BLaER1 treated with 17β-estradiol and CSF1 and Interleukin-3, amounts not matched to agents 10 nM and 100 nM (cell line): ENCODE measurements around the gene GYS2.

Experiments
- H3K27ac ChIP-seq, 11 experiments: shearing (Covaris generic); formaldehyde crosslinking; 2 replicates each; pipeline ENCODE4 v1.8.1; 2022
- H3K27me3 ChIP-seq, 11 experiments: shearing (Covaris generic); formaldehyde crosslinking; 2 replicates each; pipeline ENCODE4 v1.8.1; 2022
- H3K36me3 ChIP-seq, 11 experiments: shearing (Covaris generic); formaldehyde crosslinking; 2 replicates each; pipeline ENCODE4 v1.8.1; 2022
- H3K4me1 ChIP-seq, 10 experiments: shearing (Covaris generic); formaldehyde crosslinking; 2 replicates each; pipeline ENCODE4 v1.8.1; 2022
- H3K4me2 ChIP-seq, 11 experiments: shearing (Covaris generic); formaldehyde crosslinking; 2 replicates each; pipeline ENCODE4 v1.8.1; 2022
- H3K4me3 ChIP-seq, 10 experiments: shearing (Covaris generic); formaldehyde crosslinking; 2 replicates each; pipeline ENCODE4 v1.8.1; 2022
- H3K9ac ChIP-seq, 11 experiments: shearing (Covaris generic); formaldehyde crosslinking; 2 replicates each; pipeline ENCODE4 v1.8.1; 2022
- H3K9me3 ChIP-seq, 11 experiments: shearing (Covaris generic); formaldehyde crosslinking; replicated peaks in 1 of 11; 2 replicates each; pipeline ENCODE4 v1.8.1; 2022
- H4K20me1 ChIP-seq, 11 experiments: shearing (Covaris generic); formaldehyde crosslinking; 2 replicates each; pipeline ENCODE4 v1.8.1; 2022
- Cebpa-rat ChIP-seq, 11 experiments: shearing (Covaris generic); IDR thresholded peaks; 2 replicates each; pipeline ENCODE4 v1.8.1; 2022

The GYS2 gene

DNA sequence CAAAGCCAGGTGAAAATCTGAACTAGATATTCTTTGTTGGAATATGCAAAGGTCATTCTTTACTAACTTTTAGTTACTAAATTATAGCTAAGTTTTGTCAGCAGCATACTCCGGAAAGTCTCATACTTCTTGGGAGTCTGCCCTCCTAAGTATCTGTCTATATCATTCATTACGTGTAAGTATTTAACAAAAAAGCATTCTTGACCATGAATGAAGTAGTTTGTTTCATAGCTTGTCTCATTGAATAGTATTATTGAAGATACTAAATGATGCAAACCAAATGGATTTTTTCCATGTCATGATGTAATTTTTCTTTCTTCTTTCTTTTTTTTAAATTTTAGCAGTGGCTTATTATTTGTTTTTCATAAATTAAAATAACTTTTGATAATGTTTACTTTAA, 88.4 kb downstream of the GYS2 start:
- Histone ChIP-seq H3K4me3 (no peak overlapping the region), H3K4me2 (no peak overlapping the region), H3K9me3 (no peaks in the 10 kb centered on the region), H3K36me3 (peaks cover 44 to 82% (median 67%) of the 10 kb centered on the region in 11 experiments), H4K20me1 (peaks cover 0 to 8% (median 0%) of the 10 kb centered on the region in 11 experiments; a peak in 1 of 22 replicates), H3K27ac (no peak overlapping the region), H3K4me1 (no peaks in the 10 kb centered on the region), H3K9ac (no peak overlapping the region), H3K27me3 (no peaks in the 10 kb centered on the region)
- TF ChIP-seq Cebpa-rat (IDR thresholded peaks at IDR 0.05): no peak

GRCh38 chr12:21509768-21510167, 94.9 kb downstream of the GYS2 start:
- no peak for TF ChIP-seq Cebpa-rat (IDR thresholded peaks at IDR 0.05)
- Histone ChIP-seq H3K4me2 (no peak overlapping the region), H3K27me3 (no peaks in the 10 kb centered on the region), H3K4me1 (peaks cover 0 to 11% (median 0%) of the 10 kb centered on the region in 10 experiments; a peak in 1 of 20 replicates), H3K36me3 (peaks cover 57 to 74% (median 70%) of the 10 kb centered on the region in 11 experiments), H3K9ac (no peak overlapping the region), H3K9me3 (no peaks in the 10 kb centered on the region), H4K20me1 (peaks cover 0 to 40% (median 16%) of the 10 kb centered on the region in 11 experiments; a peak in 15 of 22 replicates), H3K27ac (no peak overlapping the region), H3K4me3 (no peak overlapping the region)

GRCh38 chr12:21507849-21508248, 96.8 kb downstream of the GYS2 start:
- peaks cover 43 to 66% (median 52%) of the 10 kb centered on the region in 11 experiments for H3K36me3 ChIP-seq
- peaks cover 10 to 21% (median 15%) of the 10 kb centered on the region in 10 experiments for H3K4me1 ChIP-seq
- no peak overlapping the region for H3K9ac ChIP-seq
- peaks cover 9 to 48% (median 34%) of the 10 kb centered on the region in 11 experiments; a peak in 18 of 22 replicates for H4K20me1 ChIP-seq
- no peaks in the 10 kb centered on the region for H3K9me3 ChIP-seq
- H3K4me2 ChIP-seq: no peak overlapping the region
- no peaks in the 10 kb centered on the region for H3K27me3 ChIP-seq
- no peak overlapping the region for H3K27ac ChIP-seq
- no peak overlapping the region for H3K4me3 ChIP-seq
- no peak for TF ChIP-seq Cebpa-rat (IDR thresholded peaks at IDR 0.05)

DNA sequence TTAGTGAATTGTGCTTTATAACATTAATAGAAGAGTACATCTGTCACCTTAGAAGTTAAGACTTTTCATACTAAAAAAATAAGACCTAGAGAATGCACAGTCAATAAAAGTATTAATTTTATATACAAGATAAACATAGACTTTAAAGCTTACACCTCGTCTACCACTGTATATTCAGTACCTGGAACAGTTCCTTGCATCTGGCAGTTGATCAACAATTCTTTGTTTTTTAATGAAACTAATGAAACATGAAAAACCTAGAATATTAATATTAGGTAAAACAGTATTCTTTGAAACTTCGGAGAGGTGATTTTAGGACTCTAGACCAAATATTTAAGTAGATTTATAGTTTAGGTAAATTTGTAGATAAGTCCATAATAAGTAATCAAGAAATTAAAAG, 98.8 kb downstream of the GYS2 start:
- peaks cover 15 to 27% (median 20%) of the 10 kb centered on the region in 10 experiments for H3K4me1 ChIP-seq
- H3K9me3 ChIP-seq: no peaks in the 10 kb centered on the region
- H3K36me3 ChIP-seq: peaks cover 26 to 49% (median 34%) of the 10 kb centered on the region in 11 experiments
- no peaks in the 10 kb centered on the region for H3K27me3 ChIP-seq
- no peak overlapping the region for H3K4me2 ChIP-seq
- no peak for TF ChIP-seq Cebpa-rat (IDR thresholded peaks at IDR 0.05)
- H3K9ac ChIP-seq: no peak overlapping the region
- no peak overlapping the region for H3K4me3 ChIP-seq
- no peak overlapping the region for H3K27ac ChIP-seq
- H4K20me1 ChIP-seq: peaks cover 9 to 54% (median 39%) of the 10 kb centered on the region in 11 experiments; a peak in 18 of 22 replicates

DNA sequence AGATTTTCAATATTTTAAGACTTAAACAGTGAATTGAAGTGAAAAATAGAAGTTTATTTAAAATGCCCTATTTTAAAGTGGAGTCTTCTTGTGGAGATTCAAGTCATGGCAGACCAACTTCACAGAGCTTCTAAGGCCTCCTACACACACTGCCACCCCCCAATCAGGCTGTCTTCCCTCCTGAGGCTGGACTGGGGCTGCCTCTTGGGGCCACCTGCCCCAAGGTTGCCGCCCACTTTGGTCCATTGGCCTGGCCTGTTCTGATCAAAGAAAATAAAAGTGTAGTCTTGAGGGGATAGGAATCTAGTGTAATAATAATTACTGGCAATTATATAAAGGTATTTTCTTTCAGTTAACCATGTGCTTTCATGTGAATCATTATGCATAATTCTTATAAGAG, 101.8 kb downstream of the GYS2 start:
- peak overlapping the region; percentile 75 to 96 (median 90) for H3K4me2 ChIP-seq

DNA sequence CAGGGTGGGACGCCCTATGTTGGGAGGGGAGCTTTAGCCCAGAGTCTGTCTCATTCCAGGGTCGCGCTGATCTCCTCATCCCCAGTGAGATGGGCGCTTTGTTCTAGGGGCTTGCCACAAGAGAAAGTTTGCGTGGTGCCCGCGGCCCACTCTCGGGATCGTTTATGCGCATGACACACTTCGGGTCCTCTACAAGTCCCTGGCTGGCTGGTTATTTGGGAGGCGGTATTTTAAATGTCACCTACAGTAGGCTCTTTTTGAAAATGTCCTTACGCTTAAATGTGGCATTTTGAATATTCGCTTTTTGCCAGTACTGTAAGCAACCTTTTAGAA, 102.5 kb downstream of the GYS2 start:
- Histone ChIP-seq H3K27ac (peak overlapping the region; percentile 87 to 95 (median 92)), H3K4me1 (peaks cover 27 to 52% (median 35%) of the 10 kb centered on the region in 10 experiments), H3K9me3 (no peaks in the 10 kb centered on the region), H3K4me2 (peak overlapping the region; percentile 75 to 96 (median 90)), H3K9ac (peak overlapping the region; percentile 91 to 96 (median 94)), H3K36me3 (peaks cover 19 to 35% (median 21%) of the 10 kb centered on the region in 11 experiments), H3K4me3 (peak overlapping the region; percentile 89 to 98 (median 97)), H3K27me3 (no peaks in the 10 kb centered on the region), H4K20me1 (peaks cover 9 to 47% (median 39%) of the 10 kb centered on the region in 11 experiments; a peak in 18 of 22 replicates)
- no peak for TF ChIP-seq Cebpa-rat (IDR thresholded peaks at IDR 0.05)

More for the DNA sequence above, 101.8 kb downstream of the GYS2 start:
- Histone ChIP-seq H3K36me3 (peaks cover 15 to 35% (median 21%) of the 10 kb centered on the region in 11 experiments), H3K9ac (peak overlapping the region; percentile 91 to 96 (median 94); a peak in 21 of 22 replicates), H3K4me3 (peak overlapping the region; percentile 89 to 98 (median 97); a peak in 18 of 20 replicates), H3K27me3 (no peaks in the 10 kb centered on the region), H3K27ac (peak overlapping the region in 3 of 11 experiments; percentile 91 to 93 (median 92); a peak in 3 of 22 replicates), H4K20me1 (peaks cover 9 to 53% (median 39%) of the 10 kb centered on the region in 11 experiments; a peak in 18 of 22 replicates), H3K9me3 (no peaks in the 10 kb centered on the region), H3K4me1 (peaks cover 27 to 52% (median 35%) of the 10 kb centered on the region in 10 experiments)
- TF ChIP-seq Cebpa-rat (IDR thresholded peaks at IDR 0.05): no peak

DNA sequence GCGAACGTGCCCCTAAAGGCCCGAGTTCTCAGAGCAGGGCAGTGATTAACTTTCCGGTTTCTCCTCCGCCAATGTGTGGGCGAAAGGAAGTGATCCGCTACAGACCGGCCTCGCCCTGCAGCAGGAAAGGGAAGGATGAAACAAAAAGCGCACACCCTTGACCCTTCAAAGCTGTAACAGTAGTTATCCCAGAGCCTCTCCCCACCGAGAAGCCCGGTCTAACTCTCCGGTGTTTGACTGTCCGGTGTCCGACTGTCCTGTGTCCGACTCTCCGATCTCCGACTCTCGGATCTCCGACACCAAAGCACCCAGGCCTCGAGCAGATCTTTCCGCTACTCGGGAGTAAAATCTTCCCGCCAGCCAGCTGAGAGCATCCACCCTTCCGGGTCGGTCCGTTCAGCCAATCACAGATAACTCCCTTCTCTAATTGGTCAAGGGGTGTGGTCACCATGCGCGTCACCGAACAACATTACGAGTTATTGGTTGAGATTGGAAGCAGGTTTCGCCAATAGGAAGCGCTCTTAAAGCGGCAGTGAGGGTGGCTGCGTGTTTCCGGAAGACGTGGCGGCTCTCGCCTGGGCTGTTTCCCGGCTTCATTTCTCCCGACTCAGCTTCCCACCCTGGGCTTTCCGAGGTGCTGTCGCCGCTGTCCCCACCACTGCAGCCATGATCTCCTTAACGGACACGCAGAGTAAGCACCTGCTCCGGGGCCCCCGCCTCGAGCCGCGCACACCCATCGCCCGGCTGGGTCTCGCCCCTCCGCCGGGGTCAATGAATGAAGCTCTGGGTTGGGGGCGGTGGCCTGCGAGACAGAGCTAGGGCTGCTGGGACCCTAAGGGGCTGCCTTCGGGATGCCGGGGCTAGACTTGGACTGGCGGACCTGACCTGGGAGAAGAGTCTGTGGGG, 103.1 kb downstream of the GYS2 start, which contains the start of the genes GOLT1B and RECQL:
TSS of gene GOLT1B (plus strand) at position 532 of the 906 bp plus-strand sequence. CDS start at position 667, 135 bp downstream.
TSS of gene RECQL (minus strand) at position 378 of the 906 bp plus-strand sequence. CDS start 2,065 bp downstream, outside the sequence.
- peaks cover 27 to 52% (median 35%) of the 10 kb centered on the region in 10 experiments for H3K4me1 ChIP-seq
- peak within 1 kb of the TSS; percentile 87 to 95 (median 92) for H3K27ac ChIP-seq
- H3K9ac ChIP-seq: peak within 1 kb of the TSS; percentile 91 to 96 (median 94)
- peaks cover 25 to 41% (median 27%) of the 10 kb centered on the region in 11 experiments for H3K36me3 ChIP-seq
- peaks cover 9 to 44% (median 39%) of the 10 kb centered on the region in 11 experiments; a peak in 18 of 22 replicates for H4K20me1 ChIP-seq
- no peaks in the 10 kb centered on the region for H3K9me3 ChIP-seq
- H3K27me3 ChIP-seq: no peaks in the 10 kb centered on the region
- H3K4me3 ChIP-seq: peak within 1 kb of the TSS; percentile 89 to 98 (median 97)
- TF ChIP-seq Cebpa-rat (IDR thresholded peaks at IDR 0.05): no peak
- peak within 1 kb of the TSS; percentile 87 to 99 (median 93) for H3K4me2 ChIP-seq

GRCh38 chr12:21500786-21501257, 103.8 kb downstream of the GYS2 start:
- Histone ChIP-seq H3K9me3 (no peaks in the 10 kb centered on the region), H4K20me1 (peaks cover 5 to 38% (median 34%) of the 10 kb centered on the region in 11 experiments; a peak in 18 of 22 replicates), H3K4me1 (peaks cover 27 to 52% (median 35%) of the 10 kb centered on the region in 10 experiments), H3K27me3 (no peaks in the 10 kb centered on the region), H3K36me3 (peaks cover 32 to 48% (median 34%) of the 10 kb centered on the region in 11 experiments), H3K4me2 (peak overlapping the region; percentile 79 to 99 (median 93)), H3K27ac (peak overlapping the region; percentile 87 to 95 (median 92)), H3K4me3 (peak overlapping the region; percentile 89 to 98 (median 97)), H3K9ac (peak overlapping the region; percentile 91 to 96 (median 94))
- TF ChIP-seq Cebpa-rat (IDR thresholded peaks at IDR 0.05): no peak
